K562 (cell line): ENCODE data around the gene TMEM202. TPM values are rescaled to one million over a fixed set of nuclear protein-coding genes. Genes with fewer than 3 reads are reported as not detected.
"Not testable (repeated sequence)": the region's sequence is repeated elsewhere in the genome, so short reads cannot be mapped to it uniquely, and the experiment has no call there.

ENCODE experiments used
- ATAC-seq: fragments of 200-7000 bp; cut with Tn5 transposase; 3 replicates; pipeline ENCODE4 v1.9.1; 2020; ENCODE audit warnings: moderate library complexity
- BruUV-seq: library from RNA; stranded (reverse); fragments of 400-500 nt; replicated peaks from 2 replicates; lab custom pipeline; 2021; lab: Mats Ljungman, UMichigan
- CTCF ChIA-PET: fragments of 300-600 bp; formaldehyde crosslinking; extraction: SDS; loops from one replicate; lab custom pipeline; 2021; ENCODE audit warnings: low intra/inter-chr PET ratio; lab: Yijun Ruan, JAX
- POLR2A ChIA-PET: fragments of 300-600, 350-650 bp; sonication (Branson Sonifier 250); formaldehyde crosslinking; extraction: SDS; loops from one replicate; lab custom pipeline; 2021; ENCODE audit warnings: antibody characterized with exemption, inconsistent platforms; lab: Yijun Ruan, JAX
- DNase-seq, 4 experiments: peaks; one replicate each; pipeline versions ENCODE4 v3.0.0 to v3.0.0-alpha.2; 2011 to 2018; ENCODE audit warnings: low spot score in 3 of 4, mixed read lengths in 3 of 4; ENCODE audit errors: extremely low read depth in 1 of 4
- FAIRE-seq: peaks from 2 replicates; lab custom pipeline; 2011; peaks lifted over from hg19 to GRCh38; lab: Jason Lieb, UNC
- H2AFZ ChIP-seq: 2 replicates; pipeline ENCODE4 v1.6.0; 2011; ENCODE audit warnings: low read depth, low read length, control low read depth, inconsistent platforms
- H3K27ac ChIP-seq: fragments of 200-600 bp; 3 replicates; pipeline ENCODE4 v1.8.0; 2011; ENCODE audit warnings: low read depth, mild to moderate bottlenecking, control low read depth, inconsistent platforms, low read length, moderate library complexity, mixed read lengths; ENCODE audit errors: extremely low read depth
- H3K27me3 ChIP-seq, 2 experiments: fragments of 300-600 bp in 1 of 2; 2 replicates in 1 of 2; 3 replicates in 1 of 2; pipeline versions ENCODE4 v1.6.0 to v1.8.0; 2011; ENCODE audit warnings: inconsistent platforms in 2 of 2, low read length in 2 of 2, mild to moderate bottlenecking in 1 of 2, mixed read lengths in 1 of 2, moderate library complexity in 1 of 2; ENCODE audit not compliant: control insufficient read depth in 2 of 2, insufficient read depth in 2 of 2
- H3K36me3 ChIP-seq: fragments of 300-600 bp; 3 replicates; pipeline ENCODE4 v1.8.0; 2011; ENCODE audit warnings: mild to moderate bottlenecking, low read length, inconsistent platforms; ENCODE audit not compliant: control insufficient read depth, insufficient read depth
- H3K4me1 ChIP-seq, 2 experiments: fragments of 200-600 bp in 1 of 2; replicated peaks in 1 of 2; 2 replicates in 1 of 2; 3 replicates in 1 of 2; pipeline versions ENCODE4 v1.5.1 to v1.8.0; 2011; ENCODE audit warnings: inconsistent platforms in 2 of 2, low read length in 2 of 2, mild to moderate bottlenecking in 1 of 2, mixed read lengths in 1 of 2, moderate library complexity in 1 of 2; ENCODE audit not compliant: control insufficient read depth in 2 of 2, insufficient read depth in 2 of 2
- H3K4me2 ChIP-seq: 2 replicates; pipeline ENCODE4 v1.6.1; 2011; ENCODE audit warnings: low read length, control low read depth, inconsistent platforms, mixed read lengths; ENCODE audit not compliant: insufficient read depth
- H3K4me3 ChIP-seq: fragments of 200-600 bp; sonication (generic), shearing (Covaris generic); 2 replicates; pipeline ENCODE4 v1.5.1; 2016; ENCODE audit warnings: control low read depth, inconsistent platforms
- H3K79me2 ChIP-seq: fragments of 200-600 bp; 3 replicates; pipeline ENCODE4 v1.8.0; 2011; ENCODE audit warnings: low read length, inconsistent platforms; ENCODE audit not compliant: control insufficient read depth, insufficient read depth
- H3K9ac ChIP-seq, 2 experiments: 2 replicates each; pipeline versions ENCODE4 v1.6.0 to v1.6.1; 2011; ENCODE audit warnings: low read depth in 2 of 2, low read length in 2 of 2, control low read depth in 1 of 2, inconsistent platforms in 1 of 2, mild to moderate bottlenecking in 1 of 2, mixed read lengths in 1 of 2; ENCODE audit not compliant: insufficient read depth in 1 of 2
- H3K9me1 ChIP-seq: one replicate; pipeline ENCODE4 v1.6.0; 2011; ENCODE audit warnings: inconsistent platforms, mild to moderate bottlenecking, low read length, moderate library complexity; ENCODE audit not compliant: control insufficient read depth, insufficient read depth
- H3K9me3 ChIP-seq: replicated peaks from 2 replicates; pipeline ENCODE4 v1.5.1; 2011; ENCODE audit warnings: low read depth, low read length, inconsistent platforms; ENCODE audit not compliant: control insufficient read depth, insufficient read depth
- H4K20me1 ChIP-seq: replicated peaks from 2 replicates; pipeline ENCODE4 v1.6.1; 2011; ENCODE audit warnings: low read length, inconsistent platforms, mixed read lengths; ENCODE audit not compliant: control insufficient read depth, insufficient read depth
- DIDO1 ChIP-seq: fragments of 450-650 bp; IDR thresholded peaks from 2 replicates; pipeline ENCODE4 v1.6.1; 2016; ENCODE audit warnings: low read depth, missing biosample characterization, missing genetic modification characterization
- GTF3C2 ChIP-seq: IDR thresholded peaks from 3 replicates; pipeline ENCODE4 v1.6.1; 2011; ENCODE audit warnings: borderline replicate concordance, mild to moderate bottlenecking, moderate library complexity; ENCODE audit not compliant: insufficient read length; ENCODE audit errors: extremely low read depth
- YBX1 ChIP-seq: fragments of 450-650 bp; IDR thresholded peaks from 2 replicates; pipeline ENCODE4 v1.7.1; 2016; ENCODE audit warnings: mild to moderate bottlenecking
- WGBS: fragments of 100-300 bp; shearing (Covaris generic); methylation state at CpG from one replicate; pipeline ENCODE4 v1.1.6; 2016; ENCODE audit warnings: low coverage, mixed read lengths; ENCODE audit not compliant: insufficient coverage; ENCODE audit errors: missing lambda C conversion rate; 5-methylcytosine and 5-hydroxymethylcytosine counted together
- in situ Hi-C: fragments of 300-500 bp; cut with MboI; formaldehyde crosslinking; loops from 4 replicates; pipeline ENCODE4 v1.15.0; 2018; ENCODE audit warnings: inconsistent platforms, mixed read lengths
- intact Hi-C: fragments of 100-400 bp; cut with micrococcal nuclease; formaldehyde crosslinking; loops from 2 replicates; pipeline ENCODE4 v1.14.2; 2022
- polyA plus RNA-seq, 8 experiments: library from polyadenylated mRNA; depleted of rRNA in 4 of 8; stranded (reverse) in 5 of 8; unstranded in 3 of 8; fragments of >200 nt; fragmentation: Nextera tagmentation in 2 of 8; fragmentation: Illumina TruSeq in 1 of 8; extraction: Ambion mirVana in 2 of 8; extraction: Trizol in 1 of 8; gene quantifications; 2 replicates each; pipeline versions ENCODE4 v1.2.1 to v1.2.3, GENCODE V29; 2011 to 2014; ENCODE audit warnings: inconsistent platforms in 1 of 8, missing spikeins in 1 of 8
- total RNA-seq, 7 experiments: library from RNA; depleted of rRNA in 6 of 7; stranded (reverse); fragments of >200 nt in 6 of 7; fragmentation: Illumina TruSeq in 2 of 7; extraction: Trizol in 2 of 7; gene quantifications; 2 replicates each; pipeline versions ENCODE4 v1.2.1 to v1.2.3, GENCODE V29; 2011 to 2021; ENCODE audit warnings: low replicate concordance in 1 of 7
- TF ChIP-seq, protein P1 (sequence below): sonication (generic); formaldehyde crosslinking; IDR thresholded peaks from 2 replicates; pipeline ENCODE4 v1.8.0; 2022; ENCODE audit warnings: mild to moderate bottlenecking, low read depth, missing genetic modification reagents

The TMEM202 gene
- total and polyA plus RNA-seq, 9 of the 15 experiments (the other 6 are each of a cell fraction or from before 2014, with no cell fraction given) = not detected

- no peak for TF ChIP-seq GTF3C2
- no peak for TF ChIP-seq DIDO1 (tag)
- TF ChIP-seq, protein P1, sequence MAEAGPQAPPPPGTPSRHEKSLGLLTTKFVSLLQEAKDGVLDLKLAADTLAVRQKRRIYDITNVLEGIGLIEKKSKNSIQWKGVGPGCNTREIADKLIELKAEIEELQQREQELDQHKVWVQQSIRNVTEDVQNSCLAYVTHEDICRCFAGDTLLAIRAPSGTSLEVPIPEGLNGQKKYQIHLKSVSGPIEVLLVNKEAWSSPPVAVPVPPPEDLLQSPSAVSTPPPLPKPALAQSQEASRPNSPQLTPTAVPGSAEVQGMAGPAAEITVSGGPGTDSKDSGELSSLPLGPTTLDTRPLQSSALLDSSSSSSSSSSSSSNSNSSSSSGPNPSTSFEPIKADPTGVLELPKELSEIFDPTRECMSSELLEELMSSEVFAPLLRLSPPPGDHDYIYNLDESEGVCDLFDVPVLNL (CRISPR knock-in tag) = no peak
- TF ChIP-seq YBX1 = no peak
These were observed 20.8 kb upstream of the TMEM202 start (continued) for GRCh38 chr15:72377331-72377730.

DNA sequence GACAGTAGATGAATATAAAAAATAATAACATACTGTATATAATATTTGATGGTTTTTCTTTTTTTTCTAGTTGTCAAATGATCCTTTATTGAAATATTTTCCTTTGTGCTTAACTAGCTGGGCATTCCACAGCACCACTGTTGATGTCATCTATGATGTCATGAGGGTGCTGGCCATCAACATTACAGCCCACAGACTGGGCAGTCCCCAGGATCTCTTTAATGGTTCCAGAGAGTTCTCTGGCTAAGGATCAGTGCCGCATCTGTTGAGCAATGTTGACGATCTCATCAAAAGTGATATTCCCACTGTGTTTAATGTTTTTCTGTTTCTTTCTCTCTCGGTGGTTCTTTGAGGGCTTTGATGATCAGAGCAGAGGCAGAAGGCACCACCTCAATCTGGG lies 19.0 kb upstream of the TMEM202 start:
- FAIRE-seq, H3K9ac ChIP-seq, in situ Hi-C loops, H2AFZ ChIP-seq, DNase-seq, H4K20me1 ChIP-seq, CTCF ChIA-PET, H3K27ac ChIP-seq, BruUV-seq, H3K9me1 ChIP-seq, H3K36me3 ChIP-seq, H3K9me3 ChIP-seq, POLR2A ChIA-PET, ATAC-seq, H3K4me3 ChIP-seq, intact Hi-C loops, H3K4me2 ChIP-seq: not testable (repeated sequence)
- H3K4me1 ChIP-seq = peaks cover 7 to 15% of the 10 kb centered on the region in 2 experiments; a peak in 3 of 5 replicates
- WGBS = 19% methylated on average over 3 of the region's 3 CpGs
- H3K27me3 ChIP-seq = peaks cover 6 to 16% of the 10 kb centered on the region in 2 experiments; a peak in 4 of 5 replicates
- peaks cover 16% of the 10 kb centered on the region for H3K79me2 ChIP-seq
